Panc1 (cell line): ENCODE data around the gene LETMD1. TPM values are rescaled to one million over a fixed set of nuclear protein-coding genes. Genes with fewer than 3 reads are reported as not detected.

Experiments used
- ATAC-seq: fragments of 200-7000 bp; cut with Tn5 transposase; 2 replicates; pipeline ENCODE4 v1.9.1; 2020; ENCODE audit warnings: mild to moderate bottlenecking, moderate library complexity
- BruUV-seq: library from RNA; stranded (reverse); fragments of 400-500 nt; replicated peaks from 2 replicates; lab custom pipeline; 2021; lab: Mats Ljungman, UMichigan
- CTCF ChIA-PET: fragments of 300-600 bp; sonication (Branson Sonifier 250); formaldehyde crosslinking; loops from one replicate; lab custom pipeline; 2022; ENCODE audit warnings: antibody characterized with exemption; lab: Charles Lee
- POLR2A ChIA-PET: fragments of 300-600 bp; sonication (Branson Sonifier 250); formaldehyde crosslinking; loops from one replicate; lab custom pipeline; 2022; ENCODE audit warnings: antibody characterized with exemption; lab: Charles Lee
- DNase-seq: peaks from one replicate; pipeline ENCODE4 v3.0.0-alpha.2; 2010; ENCODE audit warnings: low read depth, low spot score
- H3K27ac ChIP-seq: 2 replicates; pipeline ENCODE4 v1.5.1; 2011; ENCODE audit warnings: mild to moderate bottlenecking, low read length, inconsistent platforms
- H3K27me3 ChIP-seq: fragments of 200-500 bp; sonication (Bioruptor generic); 2 replicates; pipeline ENCODE4 v1.6.0; 2014; ENCODE audit warnings: low read length, inconsistent platforms; ENCODE audit not compliant: control insufficient read depth, insufficient read depth
- H3K36me3 ChIP-seq: fragments of 200-500 bp; sonication (Bioruptor generic); 2 replicates; pipeline ENCODE4 v1.5.1; 2014; ENCODE audit warnings: inconsistent platforms, mild to moderate bottlenecking, low read length, moderate library complexity; ENCODE audit not compliant: control insufficient read depth, insufficient read depth
- H3K4me1 ChIP-seq: 2 replicates; pipeline ENCODE4 v1.5.1; 2011; ENCODE audit warnings: inconsistent platforms, mild to moderate bottlenecking, low read length, moderate library complexity; ENCODE audit not compliant: control insufficient read depth, insufficient read depth
- H3K4me3 ChIP-seq, 2 experiments: 2 replicates each; pipeline ENCODE4 v1.5.1; 2011 to 2012; ENCODE audit warnings: low read depth in 2 of 2, low read length in 2 of 2, mild to moderate bottlenecking in 2 of 2, inconsistent platforms in 1 of 2, moderate library complexity in 1 of 2
- H3K9me3 ChIP-seq: fragments of 200-500 bp; sonication (Bioruptor generic); 2 replicates; pipeline ENCODE4 v1.5.1; 2014; ENCODE audit warnings: low read depth, mild to moderate bottlenecking, inconsistent platforms, low read length, moderate library complexity; ENCODE audit not compliant: control insufficient read depth, insufficient read depth
- CTCF ChIP-seq: fragments of 450-650 bp; IDR thresholded peaks from 2 replicates; pipeline ENCODE4 v1.5.1; 2017; ENCODE audit warnings: mild to moderate bottlenecking
- POLR2AphosphoS5 ChIP-seq: IDR thresholded peaks from 2 replicates; pipeline ENCODE4 v1.6.1; 2012; ENCODE audit warnings: mild to moderate bottlenecking, low read depth, low read length, moderate library complexity
- REST ChIP-seq, 2 experiments: IDR thresholded peaks; 2 replicates each; pipeline ENCODE4 v1.6.1; 2011 to 2012; ENCODE audit warnings: low read depth in 2 of 2, control low read depth in 1 of 2, low read length in 1 of 2, mild to moderate bottlenecking in 1 of 2, moderate library complexity in 1 of 2; ENCODE audit not compliant: insufficient read depth in 1 of 2
- SIN3A ChIP-seq: IDR thresholded peaks from 2 replicates; pipeline ENCODE4 v1.6.1; 2012; ENCODE audit warnings: low read depth, mild to moderate bottlenecking, low read length, moderate library complexity, borderline replicate concordance; ENCODE audit not compliant: insufficient read depth
- TCF7L2 ChIP-seq: IDR thresholded peaks from 2 replicates; pipeline ENCODE4 v1.6.1; 2011; ENCODE audit warnings: mild to moderate bottlenecking, low read depth, low read length, inconsistent platforms
- in situ Hi-C: cut with HindIII; loops from 2 replicates; pipeline ENCODE4 v1.10.0; 2016; ENCODE audit warnings: low sequenced_read_pairs, low pct_unique_long_range_greater_than_20kb
- intact Hi-C: fragments of 100-400 bp; cut with micrococcal nuclease; formaldehyde crosslinking; loops from one replicate; pipeline ENCODE4 v1.10.0; 2022; ENCODE audit not compliant: unreplicated experiment
- total RNA-seq: library from RNA; stranded (reverse); gene quantifications from one replicate; pipeline ENCODE4 v1.2.1, GENCODE V29; 2021; ENCODE audit not compliant: unreplicated experiment

The LETMD1 gene
- total RNA-seq, 1 experiment from 2014 or later, result 47.9 TPM

- no peak for DNase-seq
- ChIA-PET POLR2A (no interaction called here), CTCF (no interaction called here)
- Histone ChIP-seq H3K9me3 (no peaks in the 10 kb centered on the region), H3K36me3 (peaks cover 2% of the 10 kb centered on the region; the same call in 1 of the 2 replicates), H3K27me3 (no peaks in the 10 kb centered on the region), H3K4me3 (no peak overlapping the region), H3K4me1 (peaks cover 9% of the 10 kb centered on the region), H3K27ac (no peak overlapping the region)
- intact Hi-C loops (no loop called here), in situ Hi-C loops (no loop called here)
- TF ChIP-seq SIN3A (no peak), TCF7L2 (no peak), CTCF (no peak), REST (IDR thresholded peaks at IDR 0.05; ENCODE audit: insufficient read depth in 1 of 2, low read depth in 2 of 2, low read length in 1 of 2) (no peak), POLR2AphosphoS5 (no peak)
- ATAC-seq, result no peak
- no TSS peak for BruUV-seq
These were observed 37.6 kb downstream of the LETMD1 start for GRCh38 chr12:51085757-51086156.

GRCh38 chr12:51086933-51087332 is 38.8 kb downstream of the LETMD1 start:
- POLR2A ChIA-PET, result interaction anchor here (0.6 kb wide), 1 partner anchor 10 kb away, joined by 13 read pairs; no protein-coding TSS in a partner anchor
- Histone ChIP-seq H3K9me3 (no peaks in the 10 kb centered on the region), H3K36me3 (peaks cover 2% of the 10 kb centered on the region; the same call in 1 of the 2 replicates), H3K27ac (no peak overlapping the region), H3K4me1 (peaks cover 3% of the 10 kb centered on the region; the same call in 1 of the 2 replicates), H3K27me3 (no peaks in the 10 kb centered on the region), H3K4me3 (no peak overlapping the region)
- TF ChIP-seq TCF7L2, result no peak
- TF ChIP-seq REST (IDR thresholded peaks at IDR 0.05; ENCODE audit: insufficient read depth in 1 of 2, low read depth in 2 of 2, low read length in 1 of 2), result no peak
- TF ChIP-seq CTCF, result no peak
- TF ChIP-seq POLR2AphosphoS5, result no peak
- no TSS peak for BruUV-seq
- intact Hi-C loops, result no loop called here
- in situ Hi-C loops, result no loop called here
- DNase-seq (no peak), ATAC-seq (no peak)
- CTCF ChIA-PET, result no interaction called here
